Ureter (tissue), 1 donor: ENCODE measurements around the gene KLHL36. TPM values are rescaled to one million over a fixed set of nuclear protein-coding genes. Genes with fewer than 3 reads are reported as not detected.
A peak's percentile ranks its signal among the peaks of the same experiment; 100 is the strongest.

Experiments
- DNase-seq: peaks from one replicate; pipeline ENCODE4 v3.0.0-alpha.2; 2020; ENCODE audit warnings: low spot score
- total RNA-seq: library from RNA; stranded (reverse); gene quantifications from one replicate; pipeline ENCODE4 v1.2.4, GENCODE V29; 2023
- donor health status: DM: yes; HTN: yes; CAD: no.

Gene KLHL36
- total RNA-seq = 55.9 TPM

DNA sequence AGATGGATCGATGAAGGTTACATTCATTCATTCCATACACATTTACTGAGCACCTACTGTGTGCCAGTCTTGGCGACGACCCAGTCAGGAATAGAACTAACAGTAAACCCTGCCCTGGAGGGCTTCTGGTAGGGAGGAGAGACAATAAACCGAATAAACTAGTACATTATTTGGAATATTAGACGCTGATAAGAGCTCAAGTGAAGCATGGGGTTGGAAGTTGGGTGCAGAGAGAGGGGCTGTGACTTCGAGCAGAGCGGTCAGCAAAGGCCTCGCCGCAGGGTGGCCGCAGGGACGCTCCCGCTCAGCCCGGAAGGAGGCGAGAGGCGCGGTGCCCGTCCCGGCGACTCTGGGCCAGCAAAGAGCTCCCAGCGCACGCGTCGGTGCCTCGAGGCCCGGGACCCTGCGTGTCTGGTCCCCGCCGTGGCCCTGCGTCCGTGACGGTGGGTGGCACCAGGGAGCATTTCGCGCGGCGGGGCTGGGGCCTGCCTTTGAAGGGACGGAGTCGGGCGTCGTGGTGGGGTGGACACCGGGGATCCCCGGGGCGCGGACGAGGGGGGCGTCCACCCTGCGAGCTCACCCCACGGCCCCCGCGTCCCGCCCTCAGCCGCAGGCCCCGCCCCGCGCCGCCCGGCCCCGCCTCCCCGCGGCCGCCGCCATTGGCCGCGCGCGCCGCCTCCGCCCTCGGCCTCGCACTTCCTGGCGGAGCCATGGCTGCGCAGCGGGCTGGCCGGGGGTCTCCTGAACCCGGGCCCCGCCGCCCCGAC is at the start of gene KLHL36:
KLHL36 (plus strand) TSS at position 684 of the 767 bp plus-strand sequence. CDS start 2,357 bp downstream, outside the sequence.
- DNase-seq = peak; percentile 63

DNA sequence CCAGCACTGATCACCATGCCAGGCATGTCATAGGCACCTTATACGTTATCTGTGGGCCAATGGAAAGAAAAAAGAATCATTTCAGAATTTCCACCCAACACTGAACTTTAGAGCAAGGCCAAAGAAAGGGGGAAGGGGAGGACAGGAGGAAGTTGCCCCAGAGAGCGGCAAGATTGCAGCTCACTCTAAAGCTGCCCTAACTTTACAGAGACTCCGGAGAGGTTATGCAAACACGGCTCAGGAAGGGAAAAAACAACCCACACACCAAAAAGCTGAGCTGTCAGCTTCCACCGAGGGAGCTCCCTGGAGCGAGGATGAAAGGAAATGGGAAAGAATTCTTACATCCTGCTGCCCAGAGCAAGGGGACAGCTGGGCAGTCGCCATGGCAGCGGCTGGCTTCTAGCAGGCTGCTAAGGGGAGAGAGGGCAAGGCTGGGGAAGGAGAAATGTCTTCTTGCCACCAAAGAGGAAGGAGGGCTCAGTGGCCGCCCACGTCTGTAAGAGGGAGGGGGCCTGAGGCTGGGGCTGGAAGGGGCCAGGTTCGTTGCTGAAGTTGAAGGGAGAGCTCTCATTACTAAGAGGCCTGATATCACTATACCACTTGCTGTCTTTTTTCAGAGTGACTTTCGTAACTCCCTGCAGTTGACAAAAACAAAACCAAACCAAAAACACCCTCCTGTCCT is 48.6 kb upstream of the KLHL36 start:
- no peak for DNase-seq

DNA sequence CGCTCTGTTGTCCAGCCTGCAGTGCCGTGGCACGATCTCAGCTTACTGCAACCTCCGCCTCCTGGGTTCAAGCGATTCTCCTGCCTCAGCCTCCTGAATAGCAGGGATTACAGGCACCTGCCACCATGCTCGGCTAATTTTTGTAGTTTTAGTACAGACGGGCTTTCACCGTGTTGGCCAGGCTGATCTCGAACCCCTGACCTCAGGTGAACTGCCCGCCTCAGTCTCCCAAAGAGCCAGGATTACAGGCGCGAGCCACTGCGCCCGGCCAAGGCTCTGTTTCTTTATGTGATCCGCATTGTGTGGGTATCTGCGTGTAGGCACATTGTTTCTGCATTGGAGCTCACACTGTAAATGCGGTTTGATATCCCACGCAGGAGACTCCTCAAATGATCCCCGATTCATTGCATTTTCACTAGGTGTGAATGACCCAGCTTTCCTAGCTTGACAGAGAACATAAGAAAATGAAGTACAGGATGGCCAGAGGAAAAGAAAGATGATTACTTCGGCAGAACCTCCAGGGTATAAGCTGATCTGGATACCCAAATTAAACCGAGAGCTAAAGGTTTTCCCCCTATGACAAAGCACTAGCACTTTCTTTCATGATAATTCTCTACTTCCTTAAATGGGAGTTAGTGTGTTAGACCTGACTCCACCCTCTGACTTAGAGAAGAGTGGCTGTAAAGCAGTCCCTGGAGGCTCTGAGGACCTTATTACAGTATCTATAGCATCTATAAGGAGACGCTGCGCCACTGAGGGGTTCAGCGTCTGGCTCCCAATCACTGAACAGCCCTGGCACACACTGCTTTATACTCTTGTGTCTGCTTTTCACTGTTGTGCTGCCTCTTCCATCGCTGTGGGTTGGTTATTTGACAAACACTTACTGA is 47.7 kb upstream of the KLHL36 start:
- DNase-seq = no peak

DNA sequence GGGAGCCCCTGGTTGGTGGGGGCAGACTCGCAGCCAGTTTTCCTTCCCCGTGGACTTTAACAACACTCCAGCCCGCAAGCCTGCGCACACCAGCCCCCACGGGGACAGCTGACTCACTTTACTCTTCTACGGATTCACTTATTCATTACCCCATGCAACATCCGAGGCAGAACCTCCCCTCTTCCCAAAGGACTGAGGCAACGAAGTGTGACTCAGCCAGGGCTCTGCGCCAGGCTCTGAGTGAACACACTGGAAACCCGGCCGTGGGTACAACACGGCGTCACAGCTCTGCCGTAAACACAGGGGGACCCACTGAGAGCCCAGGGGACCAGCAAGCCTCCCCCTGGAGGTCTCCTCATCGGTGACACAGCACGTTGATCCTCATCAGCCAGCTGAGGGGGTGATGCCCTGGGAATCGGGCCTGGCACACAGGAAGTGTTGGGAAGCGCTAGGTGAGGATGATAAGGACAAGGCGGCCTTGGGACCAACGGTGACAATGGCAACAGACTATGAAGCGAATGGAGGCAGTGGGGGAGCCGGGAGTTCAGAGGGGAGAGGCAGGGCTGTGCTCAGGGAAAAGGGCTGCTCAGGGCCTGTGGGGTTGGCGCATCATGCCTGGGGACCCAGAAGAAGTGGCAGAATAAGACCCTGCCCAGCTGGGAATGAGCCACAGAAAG is 45.0 kb upstream of the KLHL36 start:
- DNase-seq = peak; percentile 75

DNA sequence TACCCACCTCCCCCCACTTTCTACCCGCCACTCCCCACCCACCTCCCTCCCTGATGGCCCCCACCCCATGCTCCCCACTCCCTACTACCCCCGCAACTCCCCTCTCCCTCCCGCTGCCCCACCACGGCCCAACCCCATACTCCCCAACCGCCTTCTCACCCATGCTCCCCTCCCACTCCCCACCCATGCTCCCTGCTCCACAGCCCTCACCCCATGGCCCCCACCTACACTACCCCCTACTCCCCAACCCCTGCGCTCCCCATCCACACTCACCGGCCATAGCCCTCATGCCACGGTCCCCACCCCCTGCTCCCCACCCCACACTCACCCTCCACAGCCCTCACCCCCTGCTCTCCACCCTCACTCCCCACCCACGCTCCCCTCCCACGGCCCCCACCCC is 44.4 kb upstream of the KLHL36 start:
- no peak for DNase-seq

DNA sequence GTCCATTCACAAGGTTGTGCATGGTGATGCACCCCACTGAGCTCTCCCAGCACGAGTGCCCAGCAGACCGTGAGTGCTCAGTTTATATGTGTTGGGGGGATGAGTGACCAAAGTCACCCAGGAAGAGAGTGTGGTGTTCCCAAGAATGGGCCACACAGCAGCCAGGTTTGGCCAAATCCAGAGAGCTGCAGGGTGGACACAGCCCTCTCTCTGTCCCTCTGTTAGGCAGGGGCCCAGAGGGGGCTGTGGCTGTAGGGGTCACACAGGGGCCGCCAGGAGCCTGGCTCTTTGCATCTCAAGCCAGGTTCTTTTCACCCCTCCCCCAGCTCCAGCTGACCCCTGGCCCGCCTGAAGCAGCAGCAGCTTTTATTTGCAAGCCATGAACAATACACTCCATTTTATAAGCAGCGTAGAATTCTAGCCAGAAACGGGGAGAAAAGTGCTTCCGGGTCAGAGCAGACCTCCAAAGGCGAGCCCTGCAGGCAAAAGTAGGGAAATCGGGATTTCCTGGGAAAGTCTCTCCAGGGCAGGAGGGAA is 43.8 kb upstream of the KLHL36 start:
- no peak for DNase-seq

DNA sequence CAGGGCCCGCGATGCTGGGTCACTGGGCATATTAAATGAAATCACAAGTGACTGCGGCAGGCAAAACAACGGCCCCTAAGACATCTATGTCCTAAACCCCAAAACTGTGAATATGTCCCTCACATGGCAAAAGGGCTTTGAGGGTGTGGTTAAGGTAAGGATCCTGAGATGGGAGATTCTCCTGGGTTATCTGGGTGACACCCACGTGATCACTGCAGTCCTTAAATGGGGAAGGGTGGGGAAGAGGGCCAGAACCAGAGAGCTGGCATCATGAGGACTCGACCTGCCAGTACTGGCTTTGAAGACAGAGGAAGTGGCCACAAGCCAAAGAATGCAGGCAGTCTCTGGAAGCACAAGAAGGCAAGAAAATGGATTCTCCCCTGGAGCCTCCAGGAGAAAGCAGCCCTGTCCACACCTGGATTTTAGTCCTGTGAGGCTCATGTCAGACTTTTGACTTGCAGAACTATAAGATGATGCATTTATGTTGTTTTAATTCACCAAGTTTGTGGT is 42.9 kb upstream of the KLHL36 start:
- no peak for DNase-seq

DNA sequence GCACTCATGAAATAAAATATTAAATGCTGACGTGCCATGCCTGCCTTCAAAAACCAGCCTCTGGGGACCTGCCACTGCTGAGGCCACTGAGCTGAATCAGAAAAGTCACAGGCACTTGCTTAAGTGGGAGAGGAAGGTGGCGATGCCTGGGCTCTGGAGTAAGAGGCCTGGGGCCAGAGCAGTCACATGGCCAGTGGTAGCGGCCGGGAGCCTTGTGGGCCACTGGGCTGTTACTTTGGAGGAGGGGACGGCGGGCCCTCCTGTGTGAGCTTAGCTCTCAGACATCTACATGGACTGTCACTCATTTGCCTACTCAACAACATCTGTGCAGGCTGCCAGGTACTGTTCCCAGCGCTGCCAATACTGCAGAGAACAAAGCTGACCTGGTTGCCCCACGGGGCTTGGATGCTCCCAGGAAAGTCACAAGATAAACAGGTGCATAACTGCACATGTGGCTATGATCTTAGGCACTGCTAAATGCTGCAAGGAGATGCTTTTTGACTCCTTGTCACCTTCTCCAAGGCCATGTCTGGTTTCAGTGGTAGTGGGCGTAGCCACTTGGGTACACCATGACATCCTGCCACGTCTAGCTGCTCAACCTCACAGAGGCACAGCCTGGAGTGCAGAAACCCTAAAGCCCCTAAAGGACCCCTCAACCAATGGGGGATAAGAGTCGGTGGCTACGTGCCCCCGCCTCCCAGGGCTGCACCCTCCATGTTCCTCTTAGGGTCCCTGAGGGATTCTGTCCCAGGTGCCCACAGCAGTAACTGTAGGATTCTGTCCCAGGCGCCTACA is 42.0 kb upstream of the KLHL36 start:
- no peak for DNase-seq

DNA sequence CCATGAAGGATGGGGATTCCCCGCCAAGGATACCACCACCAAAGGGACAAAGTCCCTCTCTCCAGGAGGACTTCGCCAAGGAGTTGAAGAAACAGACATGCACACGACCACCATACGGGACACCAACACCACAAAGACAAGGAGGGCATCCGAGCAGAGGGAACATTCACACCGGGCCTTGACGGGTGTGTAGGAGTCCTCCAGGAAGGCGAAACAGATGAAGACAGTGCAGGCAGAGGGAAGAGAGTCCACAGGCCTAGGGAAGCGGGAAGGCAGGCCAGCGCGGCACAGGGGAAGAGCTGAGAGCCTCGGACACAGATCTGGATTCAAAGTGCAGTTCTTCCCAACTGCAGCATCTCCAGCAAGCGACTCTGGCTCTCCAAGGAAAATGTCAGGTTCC is 41.2 kb upstream of the KLHL36 start:
- no peak for DNase-seq

DNA sequence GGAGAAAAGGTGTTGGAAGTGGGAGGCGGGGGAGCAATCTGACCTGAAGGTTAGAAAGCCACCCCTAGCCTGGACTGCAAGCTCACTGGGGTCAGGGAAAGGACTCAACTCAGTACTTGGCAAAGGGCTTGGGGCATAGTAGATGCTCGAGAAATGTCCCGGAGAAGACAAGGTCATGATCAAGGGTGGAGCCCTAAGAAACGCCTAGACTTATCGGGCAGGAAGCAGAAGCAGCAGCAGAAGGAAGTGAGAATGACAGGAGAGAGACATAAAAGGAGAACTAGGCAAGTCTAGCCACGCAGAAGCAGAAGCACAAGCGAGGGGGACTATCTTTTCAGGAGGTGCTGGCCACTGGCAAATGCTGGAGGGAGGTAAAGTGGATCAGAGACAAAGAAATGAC is 40.6 kb upstream of the KLHL36 start:
- no peak for DNase-seq

DNA sequence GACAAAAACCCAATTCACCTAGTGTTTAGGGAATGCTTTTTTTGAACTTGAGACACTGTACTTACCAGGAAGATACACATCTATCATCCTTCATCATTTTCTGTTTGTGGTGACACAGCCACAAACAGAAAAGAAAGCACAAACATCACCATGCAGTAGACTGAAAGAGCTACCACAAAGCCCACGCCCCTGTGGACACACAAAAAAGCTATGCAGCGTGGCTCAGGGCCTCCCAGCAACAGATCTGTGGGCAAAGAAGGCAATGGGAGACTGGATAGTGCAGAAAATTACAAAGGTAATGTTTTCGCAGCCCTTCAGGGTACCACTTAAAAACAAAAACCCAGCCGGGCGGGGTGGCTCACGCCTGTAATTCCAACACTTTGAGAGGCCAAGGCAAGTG is 40.0 kb upstream of the KLHL36 start:
- no peak for DNase-seq

DNA sequence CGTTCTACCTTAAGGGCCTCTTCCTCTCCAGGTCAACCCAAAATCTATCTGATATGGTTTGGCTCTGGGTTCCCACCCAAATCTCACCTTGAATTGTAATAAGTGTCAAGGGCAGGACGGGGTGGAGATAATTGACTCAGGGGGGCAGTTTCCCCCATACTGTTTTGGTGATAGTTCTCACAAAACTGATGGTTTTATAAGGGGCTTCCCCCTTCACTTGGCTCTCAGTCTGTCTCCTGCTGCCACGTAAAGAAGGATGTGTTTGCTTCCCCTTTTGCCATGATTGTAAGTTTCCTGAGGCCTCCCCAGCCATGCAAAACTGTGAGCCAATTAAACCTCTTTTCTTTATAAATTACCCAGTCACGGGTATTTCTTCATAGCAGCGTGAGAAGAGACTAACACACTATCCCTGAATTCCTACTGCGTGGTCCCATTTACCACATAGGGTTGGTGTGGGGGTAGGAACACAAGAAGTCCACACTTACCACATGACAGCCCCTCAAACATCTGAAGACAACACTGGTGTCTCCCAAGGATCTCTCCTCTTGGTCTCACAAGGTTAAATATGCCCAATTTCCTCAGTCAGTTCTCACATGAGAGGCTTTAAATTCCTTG is 38.6 kb upstream of the KLHL36 start:
- no peak for DNase-seq

DNA sequence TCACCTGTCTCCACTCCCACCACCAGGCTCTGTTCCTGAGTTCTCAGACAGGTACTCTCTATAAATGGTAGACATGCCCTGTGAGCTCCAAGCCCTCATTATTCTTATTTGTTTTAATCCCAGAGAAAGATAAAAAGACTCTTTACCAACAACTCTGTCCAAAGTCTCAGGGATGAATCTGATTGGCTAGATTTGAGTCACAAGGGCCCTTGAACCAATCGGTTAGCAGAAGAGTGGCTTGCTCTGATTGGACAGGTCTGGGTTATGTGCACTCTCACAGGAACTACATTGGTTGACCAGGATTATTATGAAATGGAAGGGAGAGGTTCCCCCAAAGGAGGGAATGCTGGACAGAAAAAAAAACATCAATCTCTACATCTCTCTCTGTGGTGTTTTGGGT is 37.9 kb upstream of the KLHL36 start:
- DNase-seq = no peak

DNA sequence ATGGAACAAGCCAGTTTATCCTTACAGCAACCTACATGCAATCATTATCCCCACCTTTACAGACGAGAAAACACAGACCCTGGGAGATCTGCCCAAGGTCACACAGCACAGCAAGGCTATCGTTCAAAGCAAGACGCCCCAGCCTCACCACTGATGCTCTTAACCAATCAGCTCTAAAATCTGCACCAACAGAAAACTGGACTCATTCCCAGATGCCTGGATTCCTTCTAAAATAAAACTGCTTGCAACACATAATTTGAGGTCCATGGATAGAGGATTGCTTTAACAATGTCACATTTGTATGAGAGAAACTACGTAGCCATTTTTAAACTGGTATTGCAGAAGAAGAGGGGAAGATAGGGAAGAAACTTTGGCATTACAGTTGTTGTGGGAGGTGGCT is 37.3 kb upstream of the KLHL36 start:
- DNase-seq = no peak

DNA sequence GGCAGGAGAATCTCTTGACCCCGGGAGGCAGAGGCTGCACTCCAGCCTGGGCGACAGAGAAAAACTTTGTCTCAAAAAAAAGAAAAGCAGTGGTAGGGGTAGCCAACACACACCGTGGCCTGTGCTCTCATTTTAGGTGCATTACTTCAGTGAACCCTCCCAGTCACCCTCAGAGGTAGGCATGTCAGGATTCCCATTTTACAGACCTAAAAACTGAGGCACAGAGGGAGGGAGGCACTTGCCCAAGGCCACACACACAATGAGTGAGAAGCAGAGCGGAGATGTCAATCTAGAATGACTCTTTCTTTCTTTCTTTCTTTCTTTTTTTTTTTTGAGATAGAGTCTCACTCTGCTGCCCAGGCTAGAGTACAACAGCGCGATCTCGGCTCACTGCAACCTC is 35.6 kb upstream of the KLHL36 start:
- DNase-seq = no peak

DNA sequence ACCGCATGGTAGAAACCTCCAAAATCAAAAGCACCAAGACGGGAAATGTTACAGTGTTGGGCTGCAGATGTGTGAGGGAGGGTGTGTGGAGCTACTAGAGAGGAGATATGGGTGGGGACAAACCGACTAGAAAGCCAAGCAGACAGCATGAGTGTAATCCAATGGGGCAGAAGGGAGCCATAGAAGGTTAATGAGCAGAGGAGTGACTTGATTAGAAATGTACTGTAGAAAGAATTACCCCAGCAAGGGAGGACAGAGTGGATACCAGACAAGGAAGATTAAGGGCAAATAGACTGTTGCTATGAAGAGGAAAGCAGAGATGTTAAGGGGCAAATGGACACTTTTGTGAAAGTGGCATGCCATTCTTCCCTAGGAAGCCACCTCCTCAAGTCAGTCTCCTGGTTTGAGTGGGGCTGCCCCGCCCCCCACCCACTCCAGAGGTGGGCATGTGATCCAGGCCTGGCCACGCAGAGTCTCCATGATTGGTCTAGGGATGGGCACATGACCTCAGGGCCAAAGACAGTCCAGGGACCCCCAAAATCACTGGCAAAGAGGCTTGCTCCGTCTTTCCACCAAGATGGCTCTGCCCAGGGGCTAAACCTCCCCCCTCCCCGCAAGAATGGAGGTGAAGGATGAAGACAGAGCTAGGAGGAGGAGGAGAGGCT is 34.8 kb upstream of the KLHL36 start:
- DNase-seq = no peak

DNA sequence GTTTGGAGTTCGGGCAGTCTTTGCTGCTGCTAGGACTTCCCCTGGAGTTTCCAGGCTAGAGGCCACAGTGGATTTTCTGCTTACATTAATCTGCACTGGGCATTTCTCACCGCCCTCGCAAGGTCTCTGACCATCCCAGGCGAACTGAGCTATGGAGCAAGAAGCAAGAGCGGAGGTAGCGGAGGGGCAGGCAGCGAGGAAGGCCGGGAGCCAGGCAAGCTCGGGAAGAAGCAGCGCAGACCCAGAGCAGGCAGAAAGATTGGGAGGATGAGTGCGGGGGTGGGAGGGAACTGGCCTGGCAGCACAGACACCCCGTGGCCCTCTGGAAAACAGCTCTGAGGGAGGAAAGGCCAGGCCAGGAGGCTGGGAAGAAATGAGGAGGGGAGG is 34.2 kb upstream of the KLHL36 start:
- no peak for DNase-seq

DNA sequence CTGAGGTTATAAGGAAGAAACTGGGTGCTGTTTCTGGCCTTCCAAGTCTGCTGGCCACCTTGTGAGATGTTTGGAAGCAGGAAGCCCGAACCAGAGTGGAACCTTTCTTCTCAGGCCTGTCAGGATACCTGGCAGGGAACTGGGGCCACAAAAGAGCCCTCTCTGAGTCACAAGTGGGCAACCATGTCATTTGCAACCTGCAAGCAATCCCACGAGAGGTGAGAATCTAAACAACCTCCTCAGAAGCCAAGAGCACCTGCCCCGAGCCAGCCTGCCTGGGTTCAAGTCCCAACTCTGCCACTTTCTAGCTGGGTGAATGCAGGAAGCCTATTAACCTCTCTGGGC is 33.7 kb upstream of the KLHL36 start:
- DNase-seq = no peak

DNA sequence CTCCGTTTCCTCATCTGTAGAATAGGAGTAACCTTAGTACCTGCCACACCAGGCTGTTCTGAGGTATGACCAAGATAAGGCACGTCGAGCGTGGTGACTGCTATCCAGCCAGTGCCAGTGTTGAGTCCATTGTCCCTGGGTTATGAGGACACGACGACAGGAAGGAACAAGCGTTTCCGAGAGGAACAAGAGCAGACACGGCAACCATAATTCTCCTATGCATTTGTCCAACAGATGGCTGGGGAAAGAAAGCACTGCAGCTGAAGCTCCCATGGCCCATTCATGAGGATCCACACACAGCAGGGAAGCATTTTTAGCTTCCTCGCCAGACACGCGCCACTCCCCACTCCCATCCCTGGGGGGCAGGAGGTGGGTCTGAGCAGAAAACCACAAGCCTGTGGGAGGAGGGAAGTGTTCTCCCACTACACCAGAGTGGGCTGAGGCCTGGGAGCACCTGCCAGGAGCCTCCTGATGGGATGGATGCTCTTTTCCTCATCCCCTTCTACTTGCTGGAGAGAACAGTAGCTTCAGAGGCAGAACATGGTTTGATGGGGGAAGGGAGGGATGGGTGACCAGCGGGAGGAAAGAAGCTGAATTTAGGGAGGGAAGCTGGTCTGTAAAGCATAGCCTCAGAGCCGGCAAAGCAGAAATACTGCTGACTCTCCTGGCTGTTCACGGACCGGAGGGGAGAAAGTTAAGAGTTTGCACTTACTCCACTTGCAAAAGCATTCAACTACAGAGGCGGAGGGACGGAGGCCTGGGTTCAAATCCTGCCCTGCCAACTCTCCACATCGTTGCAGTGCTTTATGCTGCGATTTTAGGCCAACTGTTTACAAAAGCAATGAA is 33.1 kb upstream of the KLHL36 start:
- no peak for DNase-seq
